GM21619 (cell line): ENCODE data around the gene ZBTB18.
"Not testable (repeated sequence)": the region's sequence is repeated elsewhere in the genome, so short reads cannot be mapped to it uniquely, and the experiment has no call there.

Source experiments
- ATAC-seq: cut with Tn5 transposase; IDR thresholded peaks from one replicate; pipeline ENCODE4 v1.9.1; 2021; ENCODE audit not compliant: unreplicated experiment

Gene ZBTB18

GRCh38 chr1:244041466-244042120 lies 9.5 kb upstream of the ZBTB18 start:
- ATAC-seq = no peak

- ATAC-seq = no peak
These were observed 8.8 kb upstream of the ZBTB18 start for GRCh38 chr1:244042293-244042692.

- ATAC-seq = no peak
These were observed 6.7 kb upstream of the ZBTB18 start for GRCh38 chr1:244044423-244044822.

- not testable (repeated sequence) for ATAC-seq
These were observed 4.8 kb upstream of the ZBTB18 start for GRCh38 chr1:244046254-244046653.

GRCh38 chr1:244046907-244047611 lies 4.0 kb upstream of the ZBTB18 start:
- ATAC-seq = no peak

- ATAC-seq = peak; percentile 67
These were observed 3.3 kb upstream of the ZBTB18 start for GRCh38 chr1:244047621-244048255.

GRCh38 chr1:244048256-244049161 lies 2.6 kb upstream of the ZBTB18 start:
- peak; percentile 74 for ATAC-seq

GRCh38 chr1:244049162-244050013 lies 1.7 kb upstream of the ZBTB18 start:
- ATAC-seq = no peak

- no peak for ATAC-seq
These were observed 859 bp upstream of the ZBTB18 start for GRCh38 chr1:244050014-244050834.

- ATAC-seq = no peak
These were observed 1.1 kb downstream of the ZBTB18 start for GRCh38 chr1:244052016-244052727.

GRCh38 chr1:244052728-244053312 lies 1.7 kb downstream of the ZBTB18 start:
- ATAC-seq = no peak

GRCh38 chr1:244053831-244054230 lies 2.7 kb downstream of the ZBTB18 start:
- ATAC-seq = no peak

GRCh38 chr1:244054247-244054923 lies 3.3 kb downstream of the ZBTB18 start:
- no peak for ATAC-seq

- ATAC-seq = no peak
These were observed 3.8 kb downstream of the ZBTB18 start for GRCh38 chr1:244054924-244055263.

GRCh38 chr1:244056577-244056976 lies 5.5 kb downstream of the ZBTB18 start:
- ATAC-seq = no peak

GRCh38 chr1:244057474-244058385 lies 6.6 kb downstream of the ZBTB18 start:
- ATAC-seq = no peak

GRCh38 chr1:244060117-244060516 lies 9.0 kb downstream of the ZBTB18 start:
- ATAC-seq = no peak
